Stomach (tissue), 4 donors: ENCODE measurements around the gene HERPUD1.

ENCODE experiments used
- POLR2A ChIP-seq, 4 donors: fragments of 450-650 bp; IDR thresholded peaks; one replicate each; pipeline ENCODE4 v1.6.1; 2016; ENCODE audit warnings: antibody characterized with exemption in 4 of 4, control low read depth in 2 of 4, mild to moderate bottlenecking in 1 of 4, moderate library complexity in 1 of 4
- POLR2AphosphoS5 ChIP-seq, 3 donors: sonication (generic); formaldehyde crosslinking; IDR thresholded peaks; one replicate each; pipeline ENCODE4 v1.6.1; 2016; ENCODE audit warnings: antibody characterized with exemption in 3 of 3
- TF ChIP-seq, protein P1 (sequence below), 7 experiments: fragments of 450-650 bp in 4 of 7; fragments of 200-600 bp in 3 of 7; sonication (generic) in 3 of 7; IDR thresholded peaks; one replicate each; pipeline ENCODE4 v1.5.1; 2016 to 2019; ENCODE audit warnings: antibody characterized with exemption in 7 of 7, control low read depth in 2 of 7, mild to moderate bottlenecking in 1 of 7

GRCh38 chr16:56983211-56983751 is 51.3 kb downstream of the HERPUD1 start:
- TF ChIP-seq, protein P1, sequence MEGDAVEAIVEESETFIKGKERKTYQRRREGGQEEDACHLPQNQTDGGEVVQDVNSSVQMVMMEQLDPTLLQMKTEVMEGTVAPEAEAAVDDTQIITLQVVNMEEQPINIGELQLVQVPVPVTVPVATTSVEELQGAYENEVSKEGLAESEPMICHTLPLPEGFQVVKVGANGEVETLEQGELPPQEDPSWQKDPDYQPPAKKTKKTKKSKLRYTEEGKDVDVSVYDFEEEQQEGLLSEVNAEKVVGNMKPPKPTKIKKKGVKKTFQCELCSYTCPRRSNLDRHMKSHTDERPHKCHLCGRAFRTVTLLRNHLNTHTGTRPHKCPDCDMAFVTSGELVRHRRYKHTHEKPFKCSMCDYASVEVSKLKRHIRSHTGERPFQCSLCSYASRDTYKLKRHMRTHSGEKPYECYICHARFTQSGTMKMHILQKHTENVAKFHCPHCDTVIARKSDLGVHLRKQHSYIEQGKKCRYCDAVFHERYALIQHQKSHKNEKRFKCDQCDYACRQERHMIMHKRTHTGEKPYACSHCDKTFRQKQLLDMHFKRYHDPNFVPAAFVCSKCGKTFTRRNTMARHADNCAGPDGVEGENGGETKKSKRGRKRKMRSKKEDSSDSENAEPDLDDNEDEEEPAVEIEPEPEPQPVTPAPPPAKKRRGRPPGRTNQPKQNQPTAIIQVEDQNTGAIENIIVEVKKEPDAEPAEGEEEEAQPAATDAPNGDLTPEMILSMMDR (IDR thresholded peaks at IDR 0.05): no peak
- TF ChIP-seq POLR2AphosphoS5 (IDR thresholded peaks at IDR 0.05) (peak in 1 of 3 donors; percentile 8), POLR2A (IDR thresholded peaks at IDR 0.05) (no peak)
